ENCODE measurements around the gene DAZAP1.
"Not testable (repeated sequence)": the region's sequence is repeated elsewhere in the genome, so short reads cannot be mapped to it uniquely, and the experiment has no call there.

DAZAP1 gene

GRCh38 chr19:1426736-1427135 is 19.4 kb downstream of the DAZAP1 start:
- no peak for DNase-seq

GRCh38 chr19:1427221-1427920 is 20.0 kb downstream of the DAZAP1 start:
- DNase-seq = no peak

GRCh38 chr19:1428738-1429391 is 21.5 kb downstream of the DAZAP1 start:
- no peak for DNase-seq

GRCh38 chr19:1429750-1430149 is 22.4 kb downstream of the DAZAP1 start:
- no peak for DNase-seq

GRCh38 chr19:1430246-1430645 is 22.9 kb downstream of the DAZAP1 start:
- no peak for DNase-seq

- DNase-seq = no peak
Measured at GRCh38 chr19:1431759-1432506, 24.5 kb downstream of the DAZAP1 start.

GRCh38 chr19:1432507-1432887 is 25.1 kb downstream of the DAZAP1 start:
- no peak for DNase-seq

GRCh38 chr19:1433119-1434039 is 26.0 kb downstream of the DAZAP1 start:
- no peak for DNase-seq

GRCh38 chr19:1434040-1434366 is 26.6 kb downstream of the DAZAP1 start:
- no peak for DNase-seq

- no peak for DNase-seq
Measured at GRCh38 chr19:1434577-1435060, 27.2 kb downstream of the DAZAP1 start.

GRCh38 chr19:1435378-1435989 is 28.1 kb downstream of the DAZAP1 start:
- DNase-seq = no peak

GRCh38 chr19:1437609-1438008 is 30.2 kb downstream of the DAZAP1 start:
- no peak for DNase-seq

- peak; percentile 84 for DNase-seq
Measured at GRCh38 chr19:1438035-1438932, 30.9 kb downstream of the DAZAP1 start, which contains the start of gene RPS15. TSS of gene RPS15 (plus strand) at chr19:1438396. CDS start at chr19:1438426, 30 bp downstream.

- DNase-seq = no peak
Measured at GRCh38 chr19:1438933-1439354, 31.6 kb downstream of the DAZAP1 start.

- not testable (repeated sequence) for DNase-seq
Measured at GRCh38 chr19:1439525-1440417, 32.4 kb downstream of the DAZAP1 start.

GRCh38 chr19:1440418-1440801 is 33.0 kb downstream of the DAZAP1 start:
- no peak for DNase-seq

- DNase-seq = no peak
Measured at GRCh38 chr19:1441022-1441426, 33.6 kb downstream of the DAZAP1 start.

GRCh38 chr19:1441677-1442438 is 34.5 kb downstream of the DAZAP1 start:
- DNase-seq = no peak

Measured in NCI-H510A treated with DMSO at 0.1 percent for 48 hours (cell line).